HepG2 (cell line): Measurements from ENCODE around the gene ZNF445. TPM values are rescaled to one million over a fixed set of nuclear protein-coding genes. Genes with fewer than 3 reads are reported as not detected.

Experiments used
- ATAC-seq: fragments of 200-7000 bp; cut with Tn5 transposase; 3 replicates; pipeline ENCODE4 v1.9.1; 2020; ENCODE audit warnings: mild to moderate bottlenecking, moderate library complexity
- BruUV-seq: library from RNA; stranded (reverse); fragments of 400-500 nt; replicated peaks from 2 replicates; lab custom pipeline; 2021; lab: Mats Ljungman, UMichigan
- CTCF ChIA-PET: fragments of 300-600 bp; formaldehyde crosslinking; extraction: SDS; loops from one replicate; lab custom pipeline; 2021; ENCODE audit warnings: low total read pairs, inconsistent platforms, low intra/inter-chr PET ratio; lab: Yijun Ruan, JAX
- POLR2A ChIA-PET: fragments of 350-600 bp; sonication (Branson Sonifier 250); formaldehyde crosslinking; loops from one replicate; lab custom pipeline; 2020; ENCODE audit warnings: antibody characterized with exemption, inconsistent platforms; lab: Yijun Ruan, JAX
- DNase-seq: peaks from one replicate; pipeline ENCODE4 v3.0.0-alpha.2; 2015; ENCODE audit warnings: low spot score
- FAIRE-seq: peaks from 3 replicates; lab custom pipeline; 2011; peaks lifted over from hg19 to GRCh38; lab: Jason Lieb, UNC
- H2AFZ ChIP-seq: one replicate; pipeline ENCODE4 v1.6.1; 2011; ENCODE audit warnings: low read length, inconsistent platforms
- H3K27ac ChIP-seq: fragments of 300-600 bp; 3 replicates; pipeline ENCODE4 v1.8.0; 2011; ENCODE audit warnings: mixed run types, mild to moderate bottlenecking, mixed read lengths, low read length, inconsistent platforms; ENCODE audit not compliant: insufficient read depth; ENCODE audit errors: extremely low read length
- H3K27me3 ChIP-seq, 2 experiments: fragments of 200-600 bp in 1 of 2; 2 replicates in 1 of 2; 3 replicates in 1 of 2; pipeline versions ENCODE4 v1.6.0 to v1.8.0; 2011; ENCODE audit warnings: low read length in 2 of 2, mild to moderate bottlenecking in 2 of 2, moderate library complexity in 2 of 2, inconsistent platforms in 1 of 2; ENCODE audit not compliant: insufficient read depth in 2 of 2, control insufficient read depth in 1 of 2
- H3K36me3 ChIP-seq, 2 experiments: fragments of 200-600 bp in 1 of 2; replicated peaks in 1 of 2; 2 replicates in 1 of 2; 3 replicates in 1 of 2; pipeline versions ENCODE4 v1.5.1 to v1.8.0; 2011; ENCODE audit warnings: low read length in 2 of 2, inconsistent platforms in 1 of 2; ENCODE audit not compliant: insufficient read depth in 2 of 2, control insufficient read depth in 1 of 2
- H3K4me1 ChIP-seq: 2 replicates; pipeline ENCODE4 v1.5.1; 2012; ENCODE audit warnings: low read length, inconsistent platforms; ENCODE audit not compliant: insufficient read depth
- H3K4me2 ChIP-seq: 2 replicates; pipeline ENCODE4 v1.6.0; 2011; ENCODE audit warnings: low read depth, low read length, inconsistent platforms
- H3K4me3 ChIP-seq, 3 experiments: fragments of 200-600 bp in 1 of 3; sonication (generic), shearing (Covaris generic) in 1 of 3; replicated peaks in 1 of 3; 2 replicates each; pipeline ENCODE4 v1.5.1; 2011 to 2016; ENCODE audit warnings: low read length in 3 of 3, inconsistent platforms in 2 of 3, low read depth in 2 of 3, mild to moderate bottlenecking in 2 of 3, control low read depth in 1 of 3, mixed read lengths in 1 of 3; ENCODE audit not compliant: insufficient read depth in 1 of 3
- H3K79me2 ChIP-seq: one replicate; pipeline ENCODE4 v1.6.1; 2011; ENCODE audit warnings: low read length, inconsistent platforms; ENCODE audit not compliant: insufficient read depth
- H3K9ac ChIP-seq: 2 replicates; pipeline ENCODE4 v1.6.0; 2011; ENCODE audit warnings: mild to moderate bottlenecking, low read depth, low read length, inconsistent platforms; ENCODE audit not compliant: insufficient read depth
- H3K9me3 ChIP-seq: 2 replicates; pipeline ENCODE4 v1.5.1; 2012; ENCODE audit warnings: mild to moderate bottlenecking, low read length
- H4K20me1 ChIP-seq: 2 replicates; pipeline ENCODE4 v1.6.0; 2011; ENCODE audit warnings: inconsistent platforms, mild to moderate bottlenecking, low read length, moderate library complexity; ENCODE audit not compliant: insufficient read depth
- ATF7 ChIP-seq, 2 experiments: fragments of 450-650 bp in 1 of 2; sonication (generic) in 1 of 2; formaldehyde crosslinking in 1 of 2; IDR thresholded peaks; 2 replicates each; pipeline versions ENCODE4 v1.4.0 to v1.6.1; 2016 to 2020; ENCODE audit warnings: antibody characterized with exemption in 1 of 2, mild to moderate bottlenecking in 1 of 2, missing genetic modification reagents in 1 of 2
- CBX1 ChIP-seq: IDR thresholded peaks from one replicate; pipeline ENCODE4 v1.6.1; 2016; ENCODE audit warnings: antibody characterized with exemption, low read depth
- CENPT ChIP-seq: sonication (generic); formaldehyde crosslinking; IDR thresholded peaks from 2 replicates; pipeline ENCODE4 v1.8.0; 2022; ENCODE audit warnings: low read depth, mild to moderate bottlenecking, moderate library complexity, missing genetic modification reagents
- FOSL2 ChIP-seq: sonication (generic); formaldehyde crosslinking; IDR thresholded peaks from 2 replicates; pipeline ENCODE4 v1.4.0; 2020; ENCODE audit warnings: missing genetic modification reagents
- HDAC6 ChIP-seq: fragments of 200-600 bp; sonication (generic); IDR thresholded peaks from 2 replicates; pipeline ENCODE4 v1.7.0; 2017; ENCODE audit warnings: mild to moderate bottlenecking, antibody characterized with exemption, low read length, low read depth
- MBNL3 ChIP-seq: fragments of 250-450 bp; sonication (Bioruptor Pico); conservative IDR thresholded peaks from 2 replicates; pipeline ENCODE4 v1.8.0; 2022; ENCODE audit warnings: mild to moderate bottlenecking, inconsistent platforms
- ZBTB3 ChIP-seq: sonication (generic); formaldehyde crosslinking; IDR thresholded peaks from 2 replicates; pipeline ENCODE4 v1.4.0; 2020; ENCODE audit warnings: low read depth, mild to moderate bottlenecking, moderate library complexity, missing genetic modification reagents, borderline replicate concordance
- ZNF549 ChIP-seq: sonication (generic); formaldehyde crosslinking; IDR thresholded peaks from 2 replicates; pipeline ENCODE4 v1.5.0; 2020; ENCODE audit warnings: missing genetic modification reagents
- ZNF598 ChIP-seq: sonication (generic); formaldehyde crosslinking; IDR thresholded peaks from 2 replicates; pipeline ENCODE4 v1.5.1; 2020; ENCODE audit warnings: mild to moderate bottlenecking, missing genetic modification reagents, borderline replicate concordance
- WGBS: methylation state at CpG from one replicate; pipeline ENCODE4 v1.1.6; 2017; ENCODE audit warnings: low lambda C conversion rate; 5-methylcytosine and 5-hydroxymethylcytosine counted together
- in situ Hi-C: cut with HindIII; loops from 2 replicates; pipeline ENCODE4 v1.10.0; 2017; ENCODE audit warnings: low pct_unique_long_range_greater_than_20kb; ENCODE audit not compliant: extremely low pct_ligation_motif_present
- intact Hi-C: fragments of 100-400 bp; cut with micrococcal nuclease; formaldehyde crosslinking; loops from one replicate; pipeline ENCODE4 v1.10.0; 2022; ENCODE audit not compliant: unreplicated experiment
- polyA plus RNA-seq, 8 experiments: library from polyadenylated mRNA; depleted of rRNA in 3 of 8; stranded (reverse) in 7 of 8; unstranded in 1 of 8; fragments of >200 nt; fragmentation: Illumina TruSeq in 4 of 8; extraction: Trizol in 4 of 8; gene quantifications; 2 replicates each; pipeline versions ENCODE4 v1.2.1 to v1.2.3, GENCODE V29; 2011 to 2016; ENCODE audit warnings: low read depth in 4 of 8, missing spikeins in 1 of 8, mixed read lengths in 1 of 8; ENCODE audit not compliant: insufficient read depth in 1 of 8
- total RNA-seq, 5 experiments: library from RNA; depleted of rRNA; stranded (reverse); fragments of >200 nt; fragmentation: Illumina TruSeq; extraction: Trizol; gene quantifications; 2 replicates each; pipeline ENCODE4 v1.2.3, GENCODE V29; 2016; ENCODE audit warnings: low read depth in 1 of 5
- TF ChIP-seq, protein P1 (sequence below): IDR thresholded peaks from 2 replicates; pipeline ENCODE4 v1.6.1; 2016; ENCODE audit warnings: mild to moderate bottlenecking

ZNF445 gene
- total and polyA plus RNA-seq, 2 of the 13 experiments (the other 11 are each of a cell fraction or from before 2014, with no cell fraction given), result 4.4 to 10.3 TPM

DNA sequence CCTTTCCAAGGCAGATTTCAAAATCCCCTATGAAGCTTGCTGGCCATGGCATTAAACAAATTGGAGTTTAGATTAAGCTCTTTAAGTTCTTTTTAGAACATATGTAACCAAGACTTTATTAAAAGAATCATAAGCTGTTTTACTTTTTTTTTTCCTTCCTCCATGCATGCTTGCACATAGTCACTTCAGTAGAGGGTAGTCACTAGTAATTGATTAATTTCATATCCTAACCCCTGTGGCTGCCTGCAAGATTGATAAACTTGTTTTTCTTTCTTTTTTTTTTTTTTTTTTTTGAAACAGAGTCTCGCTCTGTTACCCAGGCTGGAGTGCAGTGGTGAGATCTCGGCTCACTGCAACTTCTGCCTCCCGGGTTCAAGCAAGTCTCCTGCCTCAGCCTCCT, 44.3 kb upstream of the ZNF445 start:
- no peak overlapping the region for H3K9ac ChIP-seq
- H3K9me3 ChIP-seq, result no peaks in the 10 kb centered on the region
- H3K79me2 ChIP-seq, result no peaks in the 10 kb centered on the region
- BruUV-seq, result no TSS peak
- WGBS, result 72% methylated on average over 3 of the region's 3 CpGs
- in situ Hi-C loops, result no loop called here
- H3K36me3 ChIP-seq, result no peaks in the 10 kb centered on the region
- H3K4me2 ChIP-seq, result no peak overlapping the region
- ChIA-PET POLR2A (no interaction called here), CTCF (no interaction called here)
- no peak overlapping the region for H2AFZ ChIP-seq
- H3K27me3 ChIP-seq, result no peaks in the 10 kb centered on the region; a peak in 2 of 5 replicates
- TF ChIP-seq ZNF549 (CRISPR knock-in tag), result no peak
- no peak for TF ChIP-seq MBNL3
- TF ChIP-seq CENPT (CRISPR knock-in tag), result no peak
- no peak for TF ChIP-seq CBX1
- TF ChIP-seq ZBTB3 (CRISPR knock-in tag), result no peak
- TF ChIP-seq ZNF598 (CRISPR knock-in tag), result no peak
- TF ChIP-seq FOSL2 (CRISPR knock-in tag), result no peak
- TF ChIP-seq ATF7 (IDR thresholded peaks at IDR 0.05), result no peak
- no peak for TF ChIP-seq ATF7 (CRISPR knock-in tag; IDR thresholded peaks at IDR 0.05)
- FAIRE-seq (no peak), ATAC-seq (no peak), DNase-seq (no peak)
- H4K20me1 ChIP-seq, result no peaks in the 10 kb centered on the region
- H3K4me3 ChIP-seq, result no peak overlapping the region
- H3K27ac ChIP-seq, result no peak overlapping the region
- intact Hi-C loops, result no loop called here
- peaks cover 42% of the 10 kb centered on the region for H3K4me1 ChIP-seq

DNA sequence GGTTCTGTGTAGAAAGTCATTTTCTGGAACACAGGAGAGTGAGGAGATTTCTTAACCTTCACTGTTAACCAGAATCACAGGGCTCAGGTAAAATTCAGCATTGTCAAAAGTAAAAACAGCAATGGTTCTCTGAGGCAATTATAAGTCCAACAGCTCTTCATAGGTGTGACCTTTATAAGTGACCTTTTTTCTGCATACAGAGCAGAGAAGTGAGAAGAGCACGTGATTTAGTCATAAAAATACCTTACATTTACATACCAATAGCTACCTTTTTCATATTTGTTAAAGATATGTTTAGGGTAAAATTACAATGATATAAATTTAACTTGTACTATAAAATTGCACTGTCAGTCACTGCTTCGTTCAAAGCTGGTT, 41.3 kb upstream of the ZNF445 start:
- BruUV-seq, result no TSS peak
- no peaks in the 10 kb centered on the region for H3K9me3 ChIP-seq
- intact Hi-C loops, result no loop called here
- TF ChIP-seq, protein P1, sequence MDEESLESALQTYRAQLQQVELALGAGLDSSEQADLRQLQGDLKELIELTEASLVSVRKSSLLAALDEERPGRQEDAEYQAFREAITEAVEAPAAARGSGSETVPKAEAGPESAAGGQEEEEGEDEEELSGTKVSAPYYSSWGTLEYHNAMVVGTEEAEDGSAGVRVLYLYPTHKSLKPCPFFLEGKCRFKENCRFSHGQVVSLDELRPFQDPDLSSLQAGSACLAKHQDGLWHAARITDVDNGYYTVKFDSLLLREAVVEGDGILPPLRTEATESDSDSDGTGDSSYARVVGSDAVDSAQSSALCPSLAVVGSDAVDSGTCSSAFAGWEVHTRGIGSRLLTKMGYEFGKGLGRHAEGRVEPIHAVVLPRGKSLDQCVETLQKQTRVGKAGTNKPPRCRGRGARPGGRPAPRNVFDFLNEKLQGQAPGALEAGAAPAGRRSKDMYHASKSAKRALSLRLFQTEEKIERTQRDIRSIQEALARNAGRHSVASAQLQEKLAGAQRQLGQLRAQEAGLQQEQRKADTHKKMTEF (CRISPR knock-in tag), result no peak
- no peak for TF ChIP-seq HDAC6
- H3K27ac ChIP-seq, result no peak overlapping the region
- H3K79me2 ChIP-seq, result no peaks in the 10 kb centered on the region
- no peaks in the 10 kb centered on the region for H3K36me3 ChIP-seq
- ATAC-seq (no peak), FAIRE-seq (no peak), DNase-seq (no peak)
- H3K27me3 ChIP-seq, result no peaks in the 10 kb centered on the region; a peak in 1 of 5 replicates
- H3K4me1 ChIP-seq, result peaks cover 47% of the 10 kb centered on the region
- no peak overlapping the region for H3K9ac ChIP-seq
- ChIA-PET CTCF (no interaction called here), POLR2A (interaction anchor here (1.1 kb wide), 1 partner anchor 40 kb away, joined by 5 read pairs; no protein-coding TSS in a partner anchor)
- peak overlapping the region; percentile 39; the same call in 1 of the 2 replicates for H3K4me2 ChIP-seq
- peak overlapping the region; percentile 23 for H2AFZ ChIP-seq
- no peak overlapping the region for H3K4me3 ChIP-seq
- 42% methylated on average over 2 of the region's 2 CpGs for WGBS
- in situ Hi-C loops, result no loop called here
- no peaks in the 10 kb centered on the region for H4K20me1 ChIP-seq
